Hypothalamus (tissue), 51 donors: Measurements from ENCODE around the gene FOXA2.
"Not testable (repeated sequence)": the region's sequence is repeated elsewhere in the genome, so short reads cannot be mapped to it uniquely, and the experiment has no call there.

ENCODE experiments used
- DNase-seq, 51 donors: peaks; one replicate each; lab custom pipeline; 2025; lab: John Stamatoyannopoulos, UW

The FOXA2 gene

DNA sequence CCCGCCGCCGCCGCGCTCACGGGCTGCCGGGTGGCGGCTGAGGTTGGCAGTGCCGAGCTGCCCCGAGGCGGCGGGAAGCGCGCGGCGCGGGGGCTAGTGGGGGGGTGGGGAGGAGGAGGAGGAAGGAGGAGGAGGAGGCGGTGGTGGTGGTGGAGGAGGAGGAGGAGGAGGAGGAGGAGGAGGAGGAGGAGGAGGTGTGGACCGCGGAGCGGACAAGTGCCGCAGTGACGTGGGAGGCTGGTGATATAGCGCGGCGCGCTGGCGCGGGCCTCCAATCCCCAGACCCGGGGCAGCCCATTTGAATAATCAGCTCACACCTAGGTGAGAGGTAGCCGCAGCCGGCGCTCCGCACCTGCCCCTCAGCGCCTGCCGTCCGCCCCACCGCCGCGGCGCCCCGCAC lies at the start of gene FOXA2:
Gene FOXA2, minus strand, starts transcription at position 51 of the 400 bp plus-strand sequence. CDS start 294 bp downstream, outside the sequence.
- no peak for DNase-seq

DNA sequence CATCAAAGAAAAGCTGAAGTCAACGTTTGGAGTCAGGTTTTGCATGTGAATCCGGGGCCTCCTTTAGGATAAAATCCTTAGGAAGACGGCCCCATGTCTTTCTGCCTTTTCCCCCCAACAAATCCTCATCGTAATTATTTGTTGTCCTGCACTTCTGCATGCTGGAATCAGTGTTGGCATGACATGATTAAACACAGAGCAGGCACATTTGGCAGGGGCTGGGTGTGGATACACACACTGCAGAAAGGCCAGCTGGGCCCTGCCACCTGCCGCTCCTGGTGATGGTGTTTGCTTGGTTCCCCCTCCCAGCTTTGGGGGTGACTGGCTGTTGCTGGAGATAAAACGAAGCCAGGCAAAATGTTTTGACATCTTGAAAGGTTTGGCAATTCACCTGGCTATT lies 46.3 kb upstream of the FOXA2 start:
- DNase-seq: no peak

- no peak for DNase-seq
Observed at GRCh38 chr20:22629927-22630326, 45.6 kb upstream of the FOXA2 start.

DNA sequence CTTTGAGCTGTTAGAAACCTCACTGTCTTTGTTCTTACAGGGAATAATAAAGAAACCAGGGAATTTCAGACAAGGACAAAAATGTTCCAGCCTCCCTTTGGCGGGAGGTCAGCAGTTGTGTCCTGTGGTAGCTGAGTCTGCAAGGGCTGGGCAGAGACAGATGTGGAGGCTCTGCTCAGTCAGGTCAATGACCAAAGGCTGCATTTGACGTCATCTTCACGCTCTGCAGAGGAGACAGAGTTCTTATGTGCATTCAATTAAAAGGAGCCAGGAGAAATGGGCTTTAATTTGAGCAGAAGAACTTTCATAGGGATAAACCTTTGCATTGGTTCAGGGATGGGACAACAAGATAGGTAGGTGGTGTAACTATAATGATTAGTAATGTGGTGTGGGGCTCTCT lies 45.1 kb upstream of the FOXA2 start:
- no peak for DNase-seq

DNA sequence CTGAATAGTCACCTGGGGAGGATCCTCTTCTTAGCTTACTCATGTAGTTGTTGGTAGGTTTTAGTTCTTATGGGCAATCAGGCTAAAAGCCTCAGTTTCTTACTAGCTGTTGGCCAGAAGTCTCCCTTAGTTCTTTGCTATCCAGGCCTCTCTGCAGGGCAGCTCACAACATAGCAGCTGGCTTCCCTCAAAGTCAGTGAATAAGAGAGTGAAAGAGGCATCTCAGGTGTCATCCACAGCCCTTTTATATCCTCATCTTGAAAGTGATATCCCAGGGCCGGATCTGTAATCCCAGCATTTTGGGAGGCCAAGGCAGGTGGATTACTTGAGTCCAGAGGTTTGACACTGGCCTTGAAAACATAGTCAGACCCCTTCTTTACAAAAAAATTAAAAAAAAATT lies 42.1 kb upstream of the FOXA2 start:
- DNase-seq: no peak

GRCh38 chr20:22623211-22623610 lies 38.8 kb upstream of the FOXA2 start:
- no peak for DNase-seq

DNA sequence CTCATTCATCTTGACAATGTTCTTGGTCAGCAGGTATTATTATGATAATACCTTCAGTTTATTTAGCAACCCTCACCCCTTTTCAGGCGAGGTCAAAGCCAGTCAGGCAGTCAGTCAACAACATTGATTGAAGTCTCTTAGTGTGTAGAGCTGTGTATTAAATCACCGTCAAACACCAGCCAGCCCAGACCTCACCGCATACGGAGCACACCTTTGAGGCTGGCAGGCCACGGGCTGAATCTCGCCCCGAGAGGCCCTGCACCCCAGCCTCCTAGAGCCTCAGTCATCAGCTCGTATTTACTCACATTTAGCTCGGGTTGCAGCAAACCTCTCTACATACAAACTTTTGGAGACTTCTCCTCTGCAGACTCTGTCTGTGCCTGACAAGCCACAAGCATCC lies 36.0 kb upstream of the FOXA2 start:
- DNase-seq: no peak

DNA sequence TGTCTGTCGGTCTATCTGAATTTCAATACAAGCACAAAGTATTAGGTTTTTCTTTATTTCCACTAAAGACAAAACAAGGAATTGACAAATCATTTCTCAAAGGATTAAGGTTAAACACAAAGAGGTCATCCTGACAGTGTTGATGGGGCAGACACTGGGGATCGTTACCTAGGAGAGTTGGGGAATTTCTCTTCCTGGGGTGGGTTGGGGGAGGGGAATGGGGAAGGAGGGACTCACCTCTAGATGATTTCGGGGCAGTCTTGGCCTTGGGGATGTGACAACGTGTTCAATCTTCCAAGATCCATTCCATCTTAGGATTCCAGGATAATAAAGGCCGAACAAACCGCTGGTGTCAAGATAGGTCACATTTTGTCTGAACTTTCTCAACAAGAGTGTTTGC lies 35.4 kb upstream of the FOXA2 start:
- DNase-seq: no peak

DNA sequence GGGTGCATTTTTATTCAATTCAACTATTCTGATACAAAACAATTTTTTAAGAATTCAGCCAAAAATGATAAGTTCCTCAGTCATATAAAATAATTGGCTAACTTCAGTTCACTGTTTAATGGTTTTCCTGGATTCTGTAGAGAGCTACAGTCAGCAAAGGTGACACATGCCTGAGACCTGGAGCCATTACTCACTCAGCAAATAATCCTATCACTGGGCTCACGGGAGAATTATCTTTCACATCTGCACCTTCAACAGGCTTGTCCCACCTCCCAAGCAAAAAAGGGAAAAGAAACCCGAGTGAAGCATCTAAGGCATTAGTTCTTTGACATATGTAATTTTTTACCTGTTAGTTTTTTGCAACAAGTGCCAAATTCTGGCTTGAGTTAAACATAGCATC lies 34.9 kb upstream of the FOXA2 start:
- DNase-seq: no peak

GRCh38 chr20:22617160-22617559 lies 32.8 kb upstream of the FOXA2 start:
- DNase-seq: no peak

GRCh38 chr20:22616551-22616950 lies 32.2 kb upstream of the FOXA2 start:
- no peak for DNase-seq

GRCh38 chr20:22615425-22615824 lies 31.1 kb upstream of the FOXA2 start:
- no peak for DNase-seq

GRCh38 chr20:22611636-22612035 lies 27.3 kb upstream of the FOXA2 start:
- no peak for DNase-seq

- no peak for DNase-seq
Observed at GRCh38 chr20:22607695-22608094, 23.3 kb upstream of the FOXA2 start.

GRCh38 chr20:22604815-22605214 lies 20.4 kb upstream of the FOXA2 start:
- no peak for DNase-seq

DNA sequence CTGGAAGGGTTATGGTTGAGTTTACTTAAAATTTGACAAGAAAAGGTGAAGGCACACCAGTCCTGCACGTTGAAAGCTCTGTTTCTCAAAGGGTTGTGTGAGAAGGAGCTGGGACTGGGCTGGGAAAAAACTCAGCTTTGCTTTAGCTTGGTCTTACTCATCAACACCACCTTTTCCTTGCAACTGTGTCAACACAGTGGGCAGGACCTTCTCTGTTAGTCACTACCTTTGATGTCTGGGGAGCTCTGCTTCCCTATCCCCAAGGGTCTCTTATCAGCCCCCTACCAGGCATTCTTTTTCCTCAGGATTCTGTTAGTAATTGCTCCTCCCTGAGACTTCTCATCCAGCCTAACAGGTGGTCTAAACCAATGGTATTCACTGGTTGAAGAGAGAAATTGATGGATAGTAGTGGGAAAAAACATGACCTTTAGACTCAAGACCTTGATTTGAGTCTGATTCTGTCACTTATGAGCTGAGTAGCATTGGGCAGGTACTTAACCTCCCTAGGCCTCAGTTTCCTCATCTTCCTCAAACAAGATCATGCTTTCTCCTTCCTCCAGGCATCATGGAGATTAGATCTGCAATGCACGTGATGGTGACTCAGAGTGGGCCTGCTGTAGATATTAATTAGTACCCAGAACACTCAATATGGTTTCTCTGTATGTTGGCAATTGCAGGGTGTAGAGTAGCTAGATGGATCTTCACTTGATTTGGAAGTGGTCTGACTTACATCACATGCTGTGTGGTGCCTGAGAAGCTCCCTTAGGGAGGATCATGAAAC lies 17.2 kb upstream of the FOXA2 start:
- no peak for DNase-seq

DNA sequence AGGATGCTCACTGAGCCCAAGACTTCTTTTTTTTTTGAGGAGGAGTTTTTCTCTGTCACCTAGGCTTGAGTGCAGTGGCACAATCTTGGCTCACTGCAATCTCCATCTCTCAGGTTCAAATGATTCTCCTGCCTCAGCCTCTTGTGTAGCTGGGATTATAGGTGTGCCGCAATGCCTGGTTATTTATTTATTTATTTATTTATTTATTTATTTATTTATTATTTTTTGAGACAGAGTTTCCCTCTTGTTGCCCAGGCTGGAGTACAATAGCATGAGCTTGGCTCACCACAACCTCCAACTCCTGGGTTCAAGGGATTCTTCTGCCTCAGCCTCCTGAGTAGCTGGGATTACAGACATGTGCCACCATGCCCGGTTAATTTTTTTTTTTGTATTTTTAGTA lies 14.9 kb upstream of the FOXA2 start:
- DNase-seq: not testable (repeated sequence)

DNA sequence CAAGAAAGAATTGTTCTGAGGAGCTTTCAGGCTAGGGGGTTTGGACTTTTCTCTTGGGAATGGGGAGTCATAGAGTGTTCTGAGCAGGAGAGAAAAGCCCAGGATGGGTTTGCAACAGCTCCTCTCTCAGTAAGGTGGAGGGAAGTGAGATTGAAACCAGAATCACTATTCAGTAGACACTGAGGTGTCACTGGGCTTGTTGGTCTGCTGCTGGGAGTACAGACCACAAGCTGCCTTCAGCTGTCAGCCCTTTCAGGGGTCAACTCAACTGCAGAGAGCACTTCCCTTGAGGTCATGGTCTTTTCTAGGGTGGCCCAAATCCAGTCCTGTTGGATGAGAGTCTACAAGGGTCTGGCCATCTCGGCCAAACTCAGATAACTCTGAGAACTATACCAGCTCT lies 12.9 kb upstream of the FOXA2 start:
- DNase-seq: no peak

DNA sequence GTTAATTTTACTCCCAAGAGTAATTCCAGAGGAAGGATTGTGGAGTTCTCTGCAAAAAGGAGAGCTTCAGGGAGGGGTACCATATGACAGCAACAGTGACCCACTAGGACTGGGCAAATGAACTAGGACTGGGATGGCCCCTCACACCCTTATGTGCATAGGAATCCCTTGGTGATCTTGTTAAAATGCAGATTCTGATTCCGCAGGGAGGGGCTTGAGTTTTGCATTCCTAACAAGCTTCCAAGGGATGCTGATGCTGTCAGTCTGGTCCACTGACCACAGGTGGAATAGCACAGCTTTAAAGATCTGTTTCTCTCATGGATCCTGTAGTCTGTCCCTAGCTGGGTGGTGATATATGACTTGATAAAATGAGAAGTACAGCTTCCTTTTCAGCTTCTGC lies 6.3 kb upstream of the FOXA2 start:
- DNase-seq: no peak

GRCh38 chr20:22586645-22587310 lies 2.4 kb upstream of the FOXA2 start:
- DNase-seq: peak in 11 of 51 donors; percentile 2 to 48 (median 10)

GRCh38 chr20:22585786-22586493 lies 1.6 kb upstream of the FOXA2 start:
- no peak for DNase-seq
